B cell (primary cell): ENCODE results near the gene CFAP97D2. TPM values are rescaled to one million over a fixed set of nuclear protein-coding genes. Genes with fewer than 3 reads are reported as not detected.

Source experiments
- ATAC-seq: fragments of 200-7000 bp; cut with Tn5 transposase; one replicate; pipeline ENCODE4 v1.10.0; 2021; ENCODE audit warnings: low read depth, mild to moderate bottlenecking, moderate number of reproducible peaks, moderate library complexity
- CTCF ChIA-PET: fragments of 350-600 bp; sonication (Branson Sonifier 250); formaldehyde crosslinking; loops from one replicate; lab custom pipeline; 2021; ENCODE audit warnings: antibody characterized with exemption, inconsistent platforms; lab: Charles Lee
- POLR2A ChIA-PET: fragments of 350-600 bp; sonication (Branson Sonifier 250); formaldehyde crosslinking; loops from one replicate; lab custom pipeline; 2021; ENCODE audit warnings: antibody characterized with exemption; lab: Charles Lee
- DNase-seq: peaks from one replicate; pipeline ENCODE4 v3.0.0; 2013
- H2AFZ ChIP-seq: 2 replicates; pipeline ENCODE4 v1.6.1; 2012; ENCODE audit warnings: mild to moderate bottlenecking, low read depth, low read length; ENCODE audit not compliant: insufficient read depth, poor library complexity, severe bottlenecking
- H3K27ac ChIP-seq, 2 donors: 1 replicate in 1 of 2; 2 replicates in 1 of 2; pipeline ENCODE4 v1.5.1; 2012 to 2013; ENCODE audit warnings: low read length in 2 of 2, mild to moderate bottlenecking in 2 of 2, moderate library complexity in 1 of 2
- H3K27me3 ChIP-seq, 4 experiments: fragments of 200-600 bp in 1 of 4; sonication (generic) in 1 of 4; replicated peaks in 1 of 4; 1 replicate in 2 of 4; 2 replicates in 2 of 4; pipeline versions ENCODE4 v1.6.1 to v1.7.0; 2013 to 2016; ENCODE audit warnings: low read length in 3 of 4, mild to moderate bottlenecking in 2 of 4, mixed read lengths in 1 of 4, moderate library complexity in 1 of 4; ENCODE audit not compliant: insufficient read depth in 4 of 4, control insufficient read depth in 3 of 4; ENCODE audit errors: control extremely low read depth in 1 of 4
- H3K36me3 ChIP-seq, 2 experiments: replicated peaks in 1 of 2; 1 replicate in 1 of 2; 2 replicates in 1 of 2; pipeline versions ENCODE4 v1.6.1 to v1.7.1; 2013; ENCODE audit warnings: low read length in 1 of 2; ENCODE audit not compliant: insufficient read depth in 2 of 2, control insufficient read depth in 1 of 2; ENCODE audit errors: control extremely low read depth in 1 of 2, extremely low read depth in 1 of 2
- H3K4me1 ChIP-seq, 2 donors: fragments of 200-600 bp in 1 of 2; sonication (generic) in 1 of 2; 1 replicate in 1 of 2; 2 replicates in 1 of 2; pipeline versions ENCODE4 v1.5.1 to v1.6.1; 2013 to 2017; ENCODE audit warnings: low read length in 2 of 2; ENCODE audit not compliant: control insufficient read depth in 2 of 2, insufficient read depth in 2 of 2
- H3K4me2 ChIP-seq: replicated peaks from 2 replicates; pipeline ENCODE3; 2012; ENCODE audit warnings: mild to moderate bottlenecking, low read depth, low read length; ENCODE audit not compliant: poor library complexity, severe bottlenecking
- H3K4me3 ChIP-seq, 5 experiments: fragments of 200-600 bp in 1 of 5; sonication (generic) in 1 of 5; 1 replicate in 3 of 5; 2 replicates in 2 of 5; pipeline versions ENCODE4 v1.5.1 to v1.7.0; 2011 to 2016; ENCODE audit warnings: low read length in 4 of 5, mild to moderate bottlenecking in 4 of 5, low read depth in 2 of 5, control low read depth in 1 of 5, moderate library complexity in 1 of 5; ENCODE audit not compliant: insufficient read depth in 1 of 5; ENCODE audit errors: control extremely low read depth in 1 of 5, extremely low read depth in 1 of 5
- H3K79me2 ChIP-seq: fragments of 200-600 bp; sonication (generic); one replicate; pipeline ENCODE4 v1.6.0; 2016; ENCODE audit warnings: low read length; ENCODE audit not compliant: control insufficient read depth, insufficient read depth
- H3K9ac ChIP-seq: fragments of 200-600 bp; sonication (generic); 2 replicates; pipeline ENCODE4 v1.6.1; 2017; ENCODE audit warnings: mild to moderate bottlenecking, low read length, moderate library complexity
- H3K9me3 ChIP-seq, 3 donors: one replicate each; pipeline versions ENCODE4 v1.6.1 to v1.7.1; 2013; ENCODE audit warnings: low read length in 2 of 3; ENCODE audit not compliant: control insufficient read depth in 2 of 3, insufficient read depth in 1 of 3; ENCODE audit errors: control extremely low read depth in 1 of 3
- H4K20me1 ChIP-seq: 2 replicates; pipeline ENCODE4 v1.6.0; 2012; ENCODE audit warnings: mild to moderate bottlenecking, low read length; ENCODE audit not compliant: insufficient read depth, control insufficient read depth, poor library complexity, severe bottlenecking
- H3K27ac Mint-ChIP-seq: one replicate; pipeline ENCODE4 v1.8.0; 2021; ENCODE audit warnings: mixed read lengths
- H3K27me3 Mint-ChIP-seq: one replicate; pipeline ENCODE4 v1.8.0; 2021; ENCODE audit warnings: mixed read lengths
- H3K4me1 Mint-ChIP-seq: one replicate; pipeline ENCODE4 v1.8.0; 2021; ENCODE audit warnings: mixed read lengths
- H3K4me3 Mint-ChIP-seq: one replicate; pipeline ENCODE4 v1.8.0; 2021; ENCODE audit warnings: mixed read lengths
- H3K9me3 Mint-ChIP-seq: one replicate; pipeline ENCODE4 v1.8.0; 2022; ENCODE audit warnings: mixed read lengths; ENCODE audit not compliant: insufficient read depth
- CTCF ChIP-seq: fragments of 200-600 bp; IDR thresholded peaks from one replicate; pipeline ENCODE4 v1.8.0; 2022; ENCODE audit warnings: antibody characterized with exemption, mild to moderate bottlenecking
- EZH2 ChIP-seq: IDR thresholded peaks from 2 replicates; pipeline ENCODE4 v1.6.1; 2012; ENCODE audit warnings: borderline replicate concordance, low read depth, mild to moderate bottlenecking, moderate library complexity, low read length; ENCODE audit not compliant: insufficient read depth, poor library complexity, severe bottlenecking
- WGBS: methylation state at CpG from one replicate; pipeline ENCODE4 v1.1.5; 2013; ENCODE audit warnings: missing lambda C conversion rate; ENCODE audit not compliant: insufficient coverage; 5-methylcytosine and 5-hydroxymethylcytosine counted together
- intact Hi-C: fragments of 100-400 bp; cut with micrococcal nuclease; formaldehyde crosslinking; loops from one replicate; pipeline ENCODE4 v1.10.0; 2022
- polyA plus RNA-seq: library from polyadenylated mRNA; depleted of rRNA; stranded (reverse); fragments of >200 nt; gene quantifications from 2 replicates; pipeline ENCODE4 v1.2.3, GENCODE V29; 2012
- total RNA-seq, 2 donors: library from RNA; stranded (reverse); fragments of 120-200 nt in 1 of 2; gene quantifications; 1 replicate in 1 of 2; 2 replicates in 1 of 2; pipeline versions ENCODE4 v1.2.3 to v1.2.4, GENCODE V29; 2013 to 2022

CFAP97D2 gene
- total and polyA plus RNA-seq, 2 donors (not counting 1 experiment from before 2014, with no cell fraction given) = 0.09 to 0.22 TPM

DNA sequence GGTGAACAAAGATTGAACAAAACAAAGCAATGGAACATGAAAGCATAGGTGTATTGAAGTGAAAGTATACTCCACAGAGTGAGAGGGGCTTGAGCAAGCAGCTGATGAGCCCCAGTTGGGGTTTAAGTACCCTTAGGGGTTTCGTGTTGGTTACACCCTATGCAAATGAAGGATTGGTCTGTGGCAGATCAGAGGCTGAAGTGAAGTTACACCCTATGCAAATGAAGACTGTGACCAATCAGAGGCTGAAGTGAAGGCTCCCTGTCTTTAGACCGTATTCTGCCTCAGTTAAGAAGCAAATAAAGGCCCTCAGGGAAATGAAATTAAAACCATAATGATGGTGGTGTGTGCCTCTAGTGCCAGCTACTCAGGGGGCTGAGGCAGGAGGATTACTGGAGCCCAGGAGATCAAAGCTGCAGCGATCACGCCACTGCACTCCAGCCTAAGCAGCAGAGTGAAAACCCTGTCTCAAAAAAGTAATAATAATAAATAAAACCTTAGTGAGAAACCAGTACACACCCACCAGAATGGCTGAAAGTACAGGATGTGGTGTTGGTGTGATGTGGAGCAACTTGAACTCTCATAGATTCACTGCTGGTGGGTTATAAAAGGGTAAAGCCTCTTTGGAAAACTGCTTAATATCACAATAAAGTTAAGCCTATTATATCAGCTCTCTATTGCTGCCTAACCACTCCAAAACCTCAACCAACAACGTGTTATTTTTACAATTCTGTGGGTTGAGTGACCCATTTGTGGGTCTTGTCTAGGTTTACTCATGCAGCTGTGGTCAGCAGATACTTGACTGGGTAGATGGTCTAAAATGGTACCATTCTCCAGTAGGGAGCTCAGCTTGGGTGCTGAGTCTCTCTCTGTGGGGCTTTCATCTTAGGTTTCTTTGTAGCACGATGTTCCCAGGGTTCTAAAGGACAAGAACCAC, 89.6 kb downstream of the CFAP97D2 start:
- Mint-ChIP-seq H3K27me3 (no peaks in the 10 kb centered on the region), H3K27ac (peak overlapping the region; percentile 38), H3K4me1 (peaks cover 13% of the 10 kb centered on the region), H3K9me3 (no peaks in the 10 kb centered on the region), H3K4me3 (no peak overlapping the region)
- H3K4me2 ChIP-seq = no peak overlapping the region
- no peak overlapping the region for H3K4me3 ChIP-seq
- CTCF ChIA-PET = interaction anchor here (1.2 kb wide), 1 partner anchor 11 kb away, joined by 5 read pairs; no protein-coding TSS in a partner anchor
- ATAC-seq = no peak
- 77% methylated on average over 2 of the region's 6 CpGs for WGBS
- no peak for TF ChIP-seq CTCF
- TF ChIP-seq EZH2 = no peak
- H3K36me3 ChIP-seq = peaks cover 19 to 64% of the 10 kb centered on the region in 2 experiments
- intact Hi-C loops = no loop called here
- no peak overlapping the region for H3K9ac ChIP-seq
- peaks cover 11 to 16% of the 10 kb centered on the region in 2 donors for H3K4me1 ChIP-seq
- H3K79me2 ChIP-seq = no peaks in the 10 kb centered on the region
- no peaks in the 10 kb centered on the region for H3K27me3 ChIP-seq
- H4K20me1 ChIP-seq = no peaks in the 10 kb centered on the region
- no peak for DNase-seq
- H3K9me3 ChIP-seq = peaks cover 0 to 10% (median 4%) of the 10 kb centered on the region in 3 donors
- peak overlapping the region in 1 of 2 donors; percentile 50 for H3K27ac ChIP-seq
- H2AFZ ChIP-seq = no peak overlapping the region
- POLR2A ChIA-PET = no interaction called here

DNA sequence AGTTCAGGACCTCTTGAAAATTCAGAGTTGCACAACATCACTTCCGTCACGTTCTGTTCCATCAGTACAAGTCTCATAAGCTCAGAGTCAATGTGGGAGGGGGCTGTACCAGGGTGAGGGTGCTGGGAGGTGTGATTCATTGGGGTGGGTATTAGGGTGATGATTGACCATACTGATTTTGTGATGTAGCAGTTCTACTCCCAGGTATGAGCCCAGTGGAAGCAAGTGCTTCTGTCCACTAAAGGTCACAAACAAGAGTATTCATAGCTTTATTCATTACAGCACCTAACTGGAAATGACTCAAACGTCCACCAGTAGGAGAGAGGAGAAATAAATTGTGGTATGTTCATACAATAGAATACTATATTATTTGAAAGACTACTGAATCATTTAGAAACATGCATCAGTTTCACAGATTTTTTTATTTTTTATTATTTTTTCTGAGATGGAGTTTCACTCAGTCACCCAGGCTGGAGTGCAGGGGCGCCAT, 90.3 kb downstream of the CFAP97D2 start:
- Histone ChIP-seq H3K79me2 (no peaks in the 10 kb centered on the region), H3K36me3 (peaks cover 19 to 61% of the 10 kb centered on the region in 2 experiments), H3K27me3 (no peaks in the 10 kb centered on the region), H3K9me3 (peaks cover 0 to 10% (median 4%) of the 10 kb centered on the region in 3 donors), H3K4me1 (peaks cover 7 to 10% of the 10 kb centered on the region in 2 donors), H3K4me3 (no peak overlapping the region), H3K27ac (no peak overlapping the region), H3K9ac (no peak overlapping the region), H2AFZ (no peak overlapping the region), H4K20me1 (no peaks in the 10 kb centered on the region), H3K4me2 (no peak overlapping the region)
- Mint-ChIP-seq H3K27ac (no peak overlapping the region), H3K27me3 (no peaks in the 10 kb centered on the region), H3K4me3 (no peak overlapping the region), H3K4me1 (peaks cover 10% of the 10 kb centered on the region), H3K9me3 (no peaks in the 10 kb centered on the region)
- intact Hi-C loops = no loop called here
- ATAC-seq (no peak), DNase-seq (no peak)
- TF ChIP-seq EZH2 (no peak), CTCF (no peak)
- CTCF ChIA-PET = interaction anchor here (1.2 kb wide), 1 partner anchor 11 kb away, joined by 5 read pairs; no protein-coding TSS in a partner anchor
- WGBS = 100% methylated on average over 1 of the region's 4 CpGs
- POLR2A ChIA-PET = no interaction called here
